GM19468 (cell line): ENCODE results near the gene HGD.
"Not testable (repeated sequence)": the region's sequence is repeated elsewhere in the genome, so short reads cannot be mapped to it uniquely, and the experiment has no call there.

Experiments used
- ATAC-seq: cut with Tn5 transposase; IDR thresholded peaks from one replicate; pipeline ENCODE4 v1.9.1; 2021; ENCODE audit warnings: mild to moderate bottlenecking, moderate library complexity, moderate number of reproducible peaks; ENCODE audit not compliant: unreplicated experiment; ENCODE audit errors: extremely low read depth

HGD gene

DNA sequence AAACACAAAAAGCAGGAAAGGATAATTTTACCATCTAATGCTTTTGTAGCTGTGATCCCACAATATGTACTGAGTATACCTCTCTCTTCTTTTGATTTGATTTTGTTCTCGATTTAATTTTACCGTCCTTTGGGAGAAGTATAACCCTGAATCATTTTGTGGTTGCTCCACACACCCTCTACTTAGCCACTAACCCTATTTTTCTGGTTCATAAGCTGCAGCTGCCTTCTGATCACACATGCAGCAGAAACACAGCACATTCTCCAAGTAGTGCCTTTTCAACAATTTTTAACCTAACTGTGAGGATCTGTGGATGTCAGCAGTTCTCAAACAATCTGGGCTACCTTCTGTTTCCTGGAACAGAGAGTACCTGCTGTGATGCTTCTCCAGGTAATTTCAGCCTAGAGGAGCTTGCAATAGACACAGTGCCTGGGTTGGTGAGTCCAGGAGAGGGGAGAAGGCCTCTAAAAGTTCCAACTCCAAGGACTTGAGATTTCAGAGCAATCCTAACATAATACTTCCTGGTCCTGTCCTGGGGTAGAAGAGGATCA, 40.3 kb downstream of the HGD start:
- ATAC-seq, result no peak

- no peak for ATAC-seq
These were observed 41.8 kb downstream of the HGD start for GRCh38 chr3:120640231-120640630.

DNA sequence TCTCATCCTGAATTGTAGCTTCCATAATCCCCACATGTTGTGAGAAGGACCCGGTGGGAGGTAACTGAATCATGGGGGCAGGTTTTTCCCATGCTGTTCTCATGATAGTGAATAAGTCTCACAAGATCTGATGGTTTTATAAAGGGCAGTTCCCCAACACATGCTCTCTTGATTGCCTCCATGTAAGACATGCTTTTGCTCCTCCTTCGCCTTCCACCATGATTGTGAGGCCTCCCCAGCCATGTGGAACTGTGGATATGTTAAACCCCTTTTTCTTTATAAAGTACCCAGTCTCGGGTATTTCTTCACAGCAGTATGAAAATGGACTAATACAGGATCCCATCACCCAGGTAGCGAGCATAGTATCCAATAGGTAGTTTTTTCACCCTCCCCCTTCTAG, 43.2 kb downstream of the HGD start:
- ATAC-seq, result not testable (repeated sequence)

- ATAC-seq, result no peak
These were observed 44.0 kb downstream of the HGD start for GRCh38 chr3:120637851-120638559.

DNA sequence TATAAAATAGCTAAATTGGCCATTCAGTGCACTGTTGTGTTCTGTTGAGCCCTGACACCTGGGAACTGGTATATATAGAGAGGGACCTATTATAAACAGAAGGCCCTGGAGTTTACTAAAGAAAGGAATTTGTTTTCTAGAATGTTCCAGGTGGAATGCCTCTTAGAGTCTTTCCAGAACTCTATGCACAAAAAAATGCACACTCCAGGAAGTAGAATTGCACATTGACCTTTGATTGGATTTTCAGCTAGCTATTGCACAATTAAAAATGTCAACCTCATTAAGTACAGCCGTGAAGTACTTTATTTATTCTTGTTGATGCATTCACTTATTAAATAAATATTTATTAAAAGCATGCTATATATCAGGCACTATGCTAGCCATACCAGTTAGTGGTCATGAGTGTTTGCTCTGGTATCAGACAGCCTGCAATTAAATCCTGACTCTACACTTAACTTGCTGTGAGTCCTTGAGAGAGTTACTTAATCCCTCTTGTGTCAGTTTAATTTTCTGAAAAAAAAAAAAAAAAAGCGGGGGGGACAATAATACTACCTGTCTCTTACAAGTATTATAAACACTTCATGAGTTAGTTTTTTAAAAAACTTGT, 45.1 kb downstream of the HGD start:
- no peak for ATAC-seq

GRCh38 chr3:120634539-120634938, 47.5 kb downstream of the HGD start:
- no peak for ATAC-seq

GRCh38 chr3:120625159-120625586, 56.9 kb downstream of the HGD start:
- no peak for ATAC-seq

DNA sequence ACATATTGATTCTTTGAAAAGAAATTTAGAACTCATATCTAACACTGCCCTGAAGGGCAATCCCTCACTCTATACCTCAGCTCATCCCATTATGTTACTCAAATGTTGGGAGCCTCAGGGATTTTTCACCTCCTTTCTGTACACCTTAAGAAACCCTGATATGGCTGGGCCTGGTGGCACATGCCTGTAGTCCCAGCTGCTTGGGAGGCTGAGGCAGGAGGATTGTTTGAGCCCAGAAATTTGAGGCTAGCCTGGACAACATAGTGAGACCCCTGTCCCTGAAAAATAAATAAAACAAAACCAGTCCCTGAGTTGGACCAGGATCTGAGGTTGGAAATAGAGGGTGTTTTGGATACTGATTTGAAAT, 58.3 kb downstream of the HGD start:
- ATAC-seq, result no peak

- ATAC-seq, result no peak
These were observed 58.9 kb downstream of the HGD start for GRCh38 chr3:120622870-120623726.

DNA sequence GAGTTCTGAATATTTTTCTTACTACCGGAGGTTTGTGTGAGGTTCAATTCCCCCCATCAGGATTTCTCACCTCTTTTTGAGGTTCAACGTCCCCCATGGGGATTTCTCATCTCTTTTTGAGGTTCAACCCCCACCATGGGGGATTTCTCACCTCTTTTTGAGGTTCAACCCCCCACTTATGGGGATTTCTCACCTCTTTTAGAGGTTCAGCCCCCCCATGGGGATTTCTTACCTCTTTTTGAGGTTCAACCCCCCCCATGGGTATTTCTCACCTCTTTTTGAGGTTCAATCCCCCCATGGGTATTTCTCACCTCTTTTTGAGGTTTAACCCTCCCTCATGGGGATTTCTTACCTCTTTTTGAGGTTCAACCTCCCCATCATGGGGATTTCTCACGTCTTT, 59.6 kb downstream of the HGD start:
- ATAC-seq, result no peak

DNA sequence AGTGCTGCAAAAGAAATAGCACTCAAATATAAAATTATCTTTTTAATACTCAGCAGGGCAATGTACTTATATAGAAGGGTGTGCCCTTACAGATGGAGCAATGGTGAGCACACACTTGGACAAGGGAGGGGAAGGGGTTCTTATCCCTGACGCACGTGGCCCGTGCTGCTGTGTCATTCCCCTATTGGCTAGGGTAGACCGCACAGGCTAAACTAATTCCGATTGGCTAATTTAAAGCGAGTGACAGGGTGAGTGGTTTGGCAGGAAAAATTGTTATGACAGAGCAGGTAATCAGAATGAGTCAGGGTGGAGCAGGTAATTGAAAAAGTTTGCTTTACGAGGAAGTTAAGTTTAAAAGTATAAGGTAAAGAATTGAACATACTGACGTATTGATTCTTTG, 65.3 kb downstream of the HGD start:
- not testable (repeated sequence) for ATAC-seq

DNA sequence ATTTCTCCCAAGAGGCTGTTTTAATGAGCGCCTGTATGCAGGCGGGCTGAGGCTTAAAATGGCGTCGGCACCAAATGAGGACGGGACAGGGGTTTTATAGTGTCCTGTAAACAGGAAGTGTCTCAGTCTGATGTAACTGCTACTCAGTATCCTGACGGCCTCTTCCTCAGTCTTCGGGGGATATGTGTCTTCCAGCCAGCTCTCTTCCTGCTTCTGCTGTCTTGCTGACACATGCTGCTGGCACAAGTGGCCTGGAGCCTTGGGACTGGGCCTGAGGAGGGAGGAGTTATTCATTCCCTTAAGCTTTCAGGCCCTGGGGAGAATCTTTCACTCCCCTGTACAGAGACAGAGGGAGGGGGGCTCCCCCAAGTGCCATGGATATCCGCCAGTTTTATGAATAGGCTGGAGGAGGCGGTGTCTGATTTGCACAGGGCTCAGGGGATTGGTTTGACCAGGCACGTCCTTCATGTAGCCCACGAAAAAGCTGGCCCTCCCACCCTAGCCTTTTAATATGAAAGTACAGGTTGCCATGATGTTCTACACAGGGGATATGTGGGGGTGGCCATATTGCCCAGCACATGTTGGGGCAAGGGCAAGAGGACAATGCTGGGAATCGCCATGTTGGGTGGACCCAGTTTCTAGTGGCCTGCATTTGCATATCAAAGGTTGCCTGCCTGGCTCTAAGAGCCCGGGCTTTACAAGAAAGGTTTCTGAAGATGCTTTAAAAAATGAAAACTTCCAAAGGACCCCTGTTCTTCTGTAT, 66.0 kb downstream of the HGD start:
- ATAC-seq, result no peak

DNA sequence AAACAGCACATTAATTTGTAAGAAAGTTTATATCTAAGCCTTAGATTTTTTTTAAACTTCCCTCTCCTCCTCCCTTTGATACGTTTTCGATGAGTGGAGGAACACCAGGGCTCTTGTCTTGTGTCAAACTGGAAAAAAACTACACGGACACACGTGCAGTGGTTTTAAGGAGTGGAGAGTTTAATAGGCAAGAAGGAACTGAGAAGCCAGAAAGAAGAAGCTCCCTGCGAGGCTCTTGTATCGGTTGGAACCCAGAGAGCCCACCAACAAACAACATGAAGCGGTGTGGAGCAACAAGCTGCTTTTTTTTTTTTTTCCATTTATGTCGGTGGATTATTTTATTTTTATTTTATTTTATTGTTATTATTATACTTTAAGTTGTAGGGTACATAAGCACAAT, 67.3 kb downstream of the HGD start:
- ATAC-seq, result no peak

DNA sequence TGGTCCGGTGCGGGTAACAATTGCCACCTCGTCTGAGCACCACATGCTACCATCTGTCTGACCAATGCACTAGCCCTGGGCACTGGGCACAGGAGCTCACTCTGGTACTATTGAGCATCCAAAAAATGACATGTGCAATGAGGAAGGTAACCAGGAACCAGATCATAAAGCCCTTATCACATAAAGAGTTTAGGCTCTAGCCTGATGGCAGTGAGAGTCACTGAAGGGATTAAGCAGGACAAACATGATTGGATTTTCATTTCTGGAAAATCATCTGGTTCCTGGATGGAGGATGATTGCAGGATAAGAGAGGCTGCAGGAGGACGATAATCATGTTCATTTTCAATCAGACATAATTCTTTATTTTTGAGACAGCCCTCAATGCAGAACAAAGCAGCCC, 73.5 kb downstream of the HGD start:
- no peak for ATAC-seq

DNA sequence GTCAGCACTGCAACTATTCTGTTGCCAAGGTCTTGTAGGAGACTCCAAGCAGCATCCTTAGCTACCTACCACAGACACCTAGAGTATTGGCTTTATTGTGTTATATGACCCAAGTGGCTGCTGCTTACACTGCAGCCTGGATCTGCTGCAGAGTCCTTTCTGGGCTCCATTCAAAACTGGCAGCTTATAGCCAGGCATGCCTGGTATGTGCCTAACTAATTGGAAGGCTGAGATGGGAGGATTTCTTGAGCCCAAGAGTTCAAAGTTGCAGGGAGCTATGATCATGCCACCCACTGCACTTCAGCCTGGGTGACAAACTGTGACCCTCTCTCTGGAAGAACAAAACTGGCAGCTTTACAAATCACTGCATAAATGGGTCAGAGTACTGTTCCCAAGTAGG, 77.3 kb downstream of the HGD start:
- ATAC-seq, result no peak

- no peak for ATAC-seq
These were observed 77.7 kb downstream of the HGD start for GRCh38 chr3:120604382-120604781.

DNA sequence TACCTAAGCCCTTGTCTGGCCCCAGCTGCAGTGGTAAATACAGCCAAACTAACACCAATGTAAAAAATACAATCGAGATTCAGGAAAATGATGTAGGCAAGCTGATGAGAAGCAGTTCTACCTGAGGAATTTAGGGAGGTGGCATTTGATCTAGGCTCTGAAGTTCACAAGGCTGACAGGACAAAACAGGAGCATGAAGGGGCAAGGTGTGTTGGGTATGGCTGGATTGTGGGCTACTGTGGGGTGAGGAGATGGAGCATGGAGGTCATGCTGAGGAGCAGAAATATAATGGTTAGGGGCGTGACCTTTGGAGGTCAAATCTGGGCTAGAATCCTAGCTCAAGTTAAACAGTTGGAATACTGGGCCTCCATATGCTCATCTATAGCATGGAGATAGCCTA, 79.4 kb downstream of the HGD start:
- no peak for ATAC-seq

- no peak for ATAC-seq
These were observed 80.5 kb downstream of the HGD start for GRCh38 chr3:120601554-120601953.

GRCh38 chr3:120599211-120599610, 82.8 kb downstream of the HGD start:
- ATAC-seq, result no peak

DNA sequence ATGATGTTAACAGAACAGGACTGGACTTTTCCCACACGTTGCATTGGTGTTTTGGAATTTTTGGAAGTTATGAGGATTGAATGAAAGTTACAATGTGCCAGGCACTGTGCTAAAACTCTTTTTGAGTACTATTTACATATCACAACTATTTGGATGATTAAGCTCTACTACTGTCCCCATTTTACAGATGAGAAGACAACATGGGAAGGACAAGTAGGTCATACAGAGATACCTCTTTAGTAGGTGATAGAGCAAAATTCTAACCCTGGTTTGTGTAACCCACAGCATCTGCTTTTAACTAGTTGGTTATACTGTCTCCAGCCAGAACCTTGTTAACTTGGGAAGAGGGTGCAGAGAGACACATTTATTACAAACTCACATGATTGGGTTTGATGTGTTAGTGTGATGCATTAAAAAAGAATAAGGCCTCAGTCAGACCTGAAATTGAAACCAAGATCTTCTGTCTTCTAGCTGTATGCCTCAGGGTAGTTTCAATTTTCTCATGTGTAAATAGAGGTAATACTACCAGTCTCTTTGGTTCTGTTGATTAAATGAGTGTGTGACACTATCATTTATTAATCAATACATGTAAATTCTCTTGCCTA, 84.5 kb downstream of the HGD start:
- ATAC-seq, result peak; percentile 17
